ENCODE data around the gene DNAH5. TPM values are rescaled to one million over a fixed set of nuclear protein-coding genes. Genes with fewer than 3 reads are reported as not detected.

DNAH5 gene, protein sequence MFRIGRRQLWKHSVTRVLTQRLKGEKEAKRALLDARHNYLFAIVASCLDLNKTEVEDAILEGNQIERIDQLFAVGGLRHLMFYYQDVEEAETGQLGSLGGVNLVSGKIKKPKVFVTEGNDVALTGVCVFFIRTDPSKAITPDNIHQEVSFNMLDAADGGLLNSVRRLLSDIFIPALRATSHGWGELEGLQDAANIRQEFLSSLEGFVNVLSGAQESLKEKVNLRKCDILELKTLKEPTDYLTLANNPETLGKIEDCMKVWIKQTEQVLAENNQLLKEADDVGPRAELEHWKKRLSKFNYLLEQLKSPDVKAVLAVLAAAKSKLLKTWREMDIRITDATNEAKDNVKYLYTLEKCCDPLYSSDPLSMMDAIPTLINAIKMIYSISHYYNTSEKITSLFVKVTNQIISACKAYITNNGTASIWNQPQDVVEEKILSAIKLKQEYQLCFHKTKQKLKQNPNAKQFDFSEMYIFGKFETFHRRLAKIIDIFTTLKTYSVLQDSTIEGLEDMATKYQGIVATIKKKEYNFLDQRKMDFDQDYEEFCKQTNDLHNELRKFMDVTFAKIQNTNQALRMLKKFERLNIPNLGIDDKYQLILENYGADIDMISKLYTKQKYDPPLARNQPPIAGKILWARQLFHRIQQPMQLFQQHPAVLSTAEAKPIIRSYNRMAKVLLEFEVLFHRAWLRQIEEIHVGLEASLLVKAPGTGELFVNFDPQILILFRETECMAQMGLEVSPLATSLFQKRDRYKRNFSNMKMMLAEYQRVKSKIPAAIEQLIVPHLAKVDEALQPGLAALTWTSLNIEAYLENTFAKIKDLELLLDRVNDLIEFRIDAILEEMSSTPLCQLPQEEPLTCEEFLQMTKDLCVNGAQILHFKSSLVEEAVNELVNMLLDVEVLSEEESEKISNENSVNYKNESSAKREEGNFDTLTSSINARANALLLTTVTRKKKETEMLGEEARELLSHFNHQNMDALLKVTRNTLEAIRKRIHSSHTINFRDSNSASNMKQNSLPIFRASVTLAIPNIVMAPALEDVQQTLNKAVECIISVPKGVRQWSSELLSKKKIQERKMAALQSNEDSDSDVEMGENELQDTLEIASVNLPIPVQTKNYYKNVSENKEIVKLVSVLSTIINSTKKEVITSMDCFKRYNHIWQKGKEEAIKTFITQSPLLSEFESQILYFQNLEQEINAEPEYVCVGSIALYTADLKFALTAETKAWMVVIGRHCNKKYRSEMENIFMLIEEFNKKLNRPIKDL (N-terminal part only)
- total RNA-seq: 0.35 and 1.7 TPM in 2 replicates
- 0.21 and 0.23 TPM in 2 replicates for polyA plus RNA-seq
- 0.40 and 0.49 TPM in 2 replicates for polyA plus RNA-seq (2011; cell fraction: cytosol; rRNA removed)
- 0.57 and 0.71 TPM in 2 replicates for polyA plus RNA-seq (2011; cell fraction: nucleus; rRNA removed)
- 0.65 and 0.87 TPM in 2 replicates for polyA plus RNA-seq (2012)
- 0.36 and 1.8 TPM in 2 replicates for polyA minus RNA-seq
- polyA minus RNA-seq (2011; cell fraction: cytosol; rRNA and poly(A)+ RNA removed): 0.72 TPM
- 1.2 and 1.5 TPM in 2 replicates for polyA minus RNA-seq (2011; cell fraction: nucleus; rRNA and poly(A)+ RNA removed)
- percentile 29 among the genes with signal in this experiment for Bru-seq, nascent RNA
- BruChase-seq, experiment 1, labeled RNA remaining after a 6-hour chase: percentile 15 among the genes with signal in this experiment
- BruChase-seq, experiment 2, labeled RNA remaining after a 2-hour chase: percentile 18 among the genes with signal in this experiment
- long read RNA-seq, partial matches to known transcripts: 1 of 4 reads
- long read RNA-seq, other reads (novel, unspliced or antisense): 3 of 4 reads

DNA sequence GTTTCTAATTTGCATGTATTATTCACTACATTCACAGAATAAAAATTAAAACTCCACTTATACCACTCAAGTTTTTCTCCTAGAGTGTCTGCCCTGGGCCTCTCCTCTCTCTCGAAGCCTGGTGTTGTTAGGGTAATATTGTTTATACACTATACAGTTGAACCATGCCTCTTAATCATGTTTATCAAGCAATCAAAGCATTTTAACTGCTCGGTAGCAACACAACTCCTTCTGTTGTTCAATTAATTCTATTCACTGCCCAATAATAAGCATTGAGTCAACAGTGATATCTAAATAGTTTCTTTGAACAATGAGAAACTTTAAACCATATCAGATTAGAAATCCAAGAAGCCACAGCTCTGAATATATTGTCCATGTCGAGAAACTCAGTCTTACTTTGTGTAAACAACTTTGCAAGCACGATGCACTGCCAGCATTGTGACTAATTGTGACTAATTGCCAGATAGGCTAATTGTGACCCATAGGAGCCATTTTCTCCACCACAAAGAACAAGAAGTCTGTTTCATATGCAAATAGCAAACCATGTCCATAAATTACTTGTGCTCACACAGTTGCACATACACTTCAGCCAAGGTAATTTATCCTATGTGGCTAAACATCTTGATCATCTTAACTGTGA lies at the start of gene DNAH5:
DNAH5 (minus strand) TSS at position 129 of the 640 bp plus-strand sequence. CDS start 250 bp downstream, outside the sequence.
- Histone ChIP-seq H3K4me3 (replicated peaks in 1 of 3; ENCODE audit: insufficient read depth in 1 of 3, low read depth in 1 of 3, low read length in 3 of 3) (no peak within 1 kb of the TSS), H3K9me3 (replicated peaks; ENCODE audit: control insufficient read depth, insufficient read depth, low read length) (no peaks in the 10 kb centered on the region), H3K79me2 (ENCODE audit: control insufficient read depth, insufficient read depth, low read length) (no peaks in the 10 kb centered on the region), H3K36me3 (ENCODE audit: control insufficient read depth in 2 of 2, extremely low read depth in 1 of 2, insufficient read depth in 2 of 2, low read length in 2 of 2) (no peaks in the 10 kb centered on the region), H3K4me1 (ENCODE audit: control insufficient read depth, extremely low read depth, insufficient read depth, low read length) (no peaks in the 10 kb centered on the region), H2AFZ (ENCODE audit: low read depth, low read length) (no peak within 1 kb of the TSS), H3K9ac (replicated peaks; ENCODE audit: extremely low read depth, insufficient read depth, low read length) (no peak within 1 kb of the TSS), H3K27me3 (ENCODE audit: control insufficient read depth in 2 of 2, insufficient read depth in 2 of 2, low read length in 2 of 2) (peaks cover 2 to 8% of the 10 kb centered on the region in 2 experiments), H3K27ac (ENCODE audit: insufficient read depth, low read depth, low read length) (no peak within 1 kb of the TSS), H4K20me1 (replicated peaks; ENCODE audit: control insufficient read depth, extremely low read depth, insufficient read depth, low read length) (no peaks in the 10 kb centered on the region), H3K9me1 (replicated peaks; ENCODE audit: control insufficient read depth, extremely low read depth, insufficient read depth, low read length) (no peaks in the 10 kb centered on the region), H3K4me2 (ENCODE audit: insufficient read depth, low read length) (no peak within 1 kb of the TSS)
- ChIA-PET POLR2A (no interaction called here), CTCF (no interaction called here)
- DNase-seq (ENCODE audit: low read depth, low spot score) (no peak), FAIRE-seq (no peak)
- TF ChIP-seq MYC (IDR thresholded peaks at IDR 0.05; ENCODE audit: low read depth, low read length) (no peak), POLR2A (IDR thresholded peaks at IDR 0.05; ENCODE audit: low read depth, low read length) (no peak), GATA2 (IDR thresholded peaks at IDR 0.05; ENCODE audit: insufficient read depth, insufficient read length, low read depth, low read length) (no peak), CTCF (IDR thresholded peaks at IDR 0.05; ENCODE audit: extremely low read depth in 1 of 2, insufficient read depth in 1 of 2, low read depth in 1 of 2, low read length in 2 of 2) (no peak), FOS (IDR thresholded peaks at IDR 0.05; ENCODE audit: borderline replicate concordance, insufficient read depth, low read length) (no peak), POLR2AphosphoS5 (IDR thresholded peaks at IDR 0.05; ENCODE audit: insufficient read depth, low read depth, low read length) (no peak), JUN (IDR thresholded peaks at IDR 0.05; ENCODE audit: borderline replicate concordance, insufficient read depth, insufficient read length, low read depth) (no peak), EZH2 (IDR thresholded peaks at IDR 0.05; ENCODE audit: borderline replicate concordance, low read depth, low read length, severe bottlenecking) (no peak)
- intact Hi-C loops (cut with micrococcal nuclease): no loop called here
- dilution Hi-C loops (cut with MboI; ENCODE audit: extremely low pct_ligation_motif_present, low sequenced_read_pairs): no loop called here
- BruUV-seq (replicated peaks): no TSS peak

Measured in endothelial cell of umbilical vein (primary cell).